Measurements from ENCODE around the gene CROCC2. TPM values are rescaled to one million over a fixed set of nuclear protein-coding genes. Genes with fewer than 3 reads are reported as not detected.

The CROCC2 gene
- total RNA-seq, 1 donor from 2014 or later: not detected

DNA sequence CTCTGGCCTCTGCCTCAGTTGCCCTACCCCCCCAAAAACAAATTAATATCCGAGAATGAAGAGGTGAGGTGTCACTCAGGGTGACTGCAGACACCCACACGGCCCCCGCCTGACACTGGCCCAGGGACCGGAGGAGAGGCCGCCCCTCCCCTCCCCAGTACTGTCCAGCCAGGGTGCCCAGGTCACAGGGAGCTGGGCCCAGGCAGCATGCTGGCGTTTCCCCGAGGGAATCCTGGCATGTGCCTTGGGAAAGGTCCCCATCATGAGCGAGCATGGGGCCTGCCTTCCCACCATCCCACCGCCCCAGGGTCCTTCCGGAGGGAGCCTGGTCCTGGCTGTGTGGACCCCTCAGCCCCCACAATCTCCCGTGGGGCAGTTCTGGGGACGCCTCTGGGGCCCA lies 13.2 kb upstream of the CROCC2 start:
- TF ChIP-seq, protein P1, sequence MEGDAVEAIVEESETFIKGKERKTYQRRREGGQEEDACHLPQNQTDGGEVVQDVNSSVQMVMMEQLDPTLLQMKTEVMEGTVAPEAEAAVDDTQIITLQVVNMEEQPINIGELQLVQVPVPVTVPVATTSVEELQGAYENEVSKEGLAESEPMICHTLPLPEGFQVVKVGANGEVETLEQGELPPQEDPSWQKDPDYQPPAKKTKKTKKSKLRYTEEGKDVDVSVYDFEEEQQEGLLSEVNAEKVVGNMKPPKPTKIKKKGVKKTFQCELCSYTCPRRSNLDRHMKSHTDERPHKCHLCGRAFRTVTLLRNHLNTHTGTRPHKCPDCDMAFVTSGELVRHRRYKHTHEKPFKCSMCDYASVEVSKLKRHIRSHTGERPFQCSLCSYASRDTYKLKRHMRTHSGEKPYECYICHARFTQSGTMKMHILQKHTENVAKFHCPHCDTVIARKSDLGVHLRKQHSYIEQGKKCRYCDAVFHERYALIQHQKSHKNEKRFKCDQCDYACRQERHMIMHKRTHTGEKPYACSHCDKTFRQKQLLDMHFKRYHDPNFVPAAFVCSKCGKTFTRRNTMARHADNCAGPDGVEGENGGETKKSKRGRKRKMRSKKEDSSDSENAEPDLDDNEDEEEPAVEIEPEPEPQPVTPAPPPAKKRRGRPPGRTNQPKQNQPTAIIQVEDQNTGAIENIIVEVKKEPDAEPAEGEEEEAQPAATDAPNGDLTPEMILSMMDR (conservative IDR thresholded peaks at IDR 0.05): no peak
- Mint-ChIP-seq H3K27me3 (ENCODE audit: low read depth) (no peaks in the 10 kb centered on the region), H3K4me1 (peaks cover 4% of the 10 kb centered on the region), H3K4me3 (no peak overlapping the region), H3K27ac (ENCODE audit: unreplicated experiment) (no peak overlapping the region), H3K9me3 (no peaks in the 10 kb centered on the region), H3K36me3 (ENCODE audit: low read depth) (no peaks in the 10 kb centered on the region)
- no peak for DNase-seq (ENCODE audit: low read depth, low spot score)

DNA sequence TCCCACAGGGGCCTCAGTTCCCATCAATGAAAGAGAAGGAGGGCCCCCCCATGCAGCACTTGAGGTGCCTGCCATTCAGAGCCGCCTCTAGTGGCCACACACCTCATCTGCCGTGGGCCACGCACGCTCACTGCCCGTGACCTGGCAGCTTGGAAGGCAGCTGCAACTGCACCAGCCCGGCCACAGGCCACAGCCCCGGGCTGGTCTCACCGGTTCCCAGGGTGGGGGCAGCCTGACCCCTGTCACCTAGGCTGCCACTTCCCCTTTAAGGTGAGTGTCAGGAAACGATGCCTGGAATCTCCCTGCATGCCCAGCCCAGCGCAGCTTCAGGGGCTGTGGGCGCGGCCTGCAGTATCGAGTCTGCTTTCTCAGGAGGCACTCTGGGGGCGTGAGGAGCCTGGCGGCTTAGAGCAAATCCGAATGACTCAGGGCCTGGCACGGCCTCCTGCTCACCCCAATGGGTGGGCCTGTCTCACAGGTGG lies 12.7 kb upstream of the CROCC2 start:
- no peaks in the 10 kb centered on the region for H3K36me3 Mint-ChIP-seq (ENCODE audit: low read depth)
- H3K27me3 Mint-ChIP-seq (ENCODE audit: low read depth): no peaks in the 10 kb centered on the region
- no peaks in the 10 kb centered on the region for H3K9me3 Mint-ChIP-seq
- no peak overlapping the region for H3K4me3 Mint-ChIP-seq
- H3K27ac Mint-ChIP-seq (ENCODE audit: unreplicated experiment): no peak overlapping the region
- peaks cover 4% of the 10 kb centered on the region for H3K4me1 Mint-ChIP-seq
- DNase-seq (ENCODE audit: low read depth, low spot score): no peak
- TF ChIP-seq, protein P1 (conservative IDR thresholded peaks at IDR 0.05): peak; percentile 43

DNA sequence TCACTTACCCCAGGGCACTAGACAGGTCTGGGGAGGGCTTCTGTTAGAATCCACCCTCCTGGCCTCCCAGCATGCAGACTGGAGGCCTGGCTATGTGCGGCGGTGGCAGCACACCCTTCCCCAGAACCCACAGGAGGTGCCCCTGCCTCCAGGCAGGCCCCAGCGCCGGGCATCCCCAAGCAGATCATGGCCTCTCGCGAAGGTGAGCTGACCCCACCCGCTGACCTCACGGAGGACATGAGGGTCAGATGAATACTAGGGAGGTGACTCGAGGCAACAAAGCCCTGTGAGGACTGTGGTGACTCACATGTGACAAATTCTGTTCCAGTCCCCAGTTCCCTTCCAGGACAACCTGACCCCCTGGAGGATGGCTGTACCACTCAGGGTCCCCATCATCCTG lies 12.1 kb upstream of the CROCC2 start:
- Mint-ChIP-seq H3K27me3 (ENCODE audit: low read depth) (no peaks in the 10 kb centered on the region), H3K27ac (ENCODE audit: unreplicated experiment) (no peak overlapping the region), H3K4me1 (peaks cover 4% of the 10 kb centered on the region), H3K36me3 (ENCODE audit: low read depth) (no peaks in the 10 kb centered on the region), H3K9me3 (no peaks in the 10 kb centered on the region), H3K4me3 (no peak overlapping the region)
- DNase-seq (ENCODE audit: low read depth, low spot score): no peak
- TF ChIP-seq, protein P1 (conservative IDR thresholded peaks at IDR 0.05): no peak

DNA sequence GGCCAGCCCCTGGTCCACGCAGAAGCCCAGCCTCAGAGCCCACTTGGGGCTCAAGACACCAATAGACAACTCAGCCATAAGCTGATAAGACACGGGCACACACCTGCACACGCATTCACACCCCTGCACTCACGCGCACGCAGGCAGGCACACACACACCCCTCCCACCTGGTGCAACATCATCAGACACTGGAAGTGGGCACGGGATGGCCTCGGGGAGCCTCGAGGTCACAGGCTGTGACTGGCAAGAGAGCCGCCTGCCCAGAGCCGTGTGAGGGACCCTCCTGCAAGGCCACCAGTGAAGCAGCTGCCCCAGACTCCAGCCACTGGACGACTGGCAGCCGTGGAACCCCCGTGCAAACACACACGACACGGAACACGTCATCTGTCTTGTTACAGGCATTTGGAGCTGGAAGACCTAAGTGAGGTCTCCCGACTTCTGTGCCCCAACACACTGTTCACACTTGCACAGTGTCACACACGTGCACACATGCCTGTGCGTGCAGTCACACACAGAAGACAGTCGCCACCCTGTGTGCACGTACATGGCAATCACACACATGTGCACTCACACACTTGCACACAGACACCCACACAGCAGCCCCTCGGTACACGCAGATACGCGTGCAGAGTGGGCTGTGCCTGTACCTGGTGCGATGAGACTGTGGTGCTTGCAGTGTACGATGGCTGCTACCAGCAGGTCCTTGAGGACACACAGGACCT lies 11.1 kb upstream of the CROCC2 start:
- Mint-ChIP-seq H3K27ac (ENCODE audit: unreplicated experiment) (no peak overlapping the region), H3K4me1 (peaks cover 4% of the 10 kb centered on the region), H3K27me3 (ENCODE audit: low read depth) (no peaks in the 10 kb centered on the region), H3K36me3 (ENCODE audit: low read depth) (no peaks in the 10 kb centered on the region), H3K9me3 (no peaks in the 10 kb centered on the region), H3K4me3 (no peak overlapping the region)
- TF ChIP-seq, protein P1 (conservative IDR thresholded peaks at IDR 0.05): no peak
- no peak for DNase-seq (ENCODE audit: low read depth, low spot score)

DNA sequence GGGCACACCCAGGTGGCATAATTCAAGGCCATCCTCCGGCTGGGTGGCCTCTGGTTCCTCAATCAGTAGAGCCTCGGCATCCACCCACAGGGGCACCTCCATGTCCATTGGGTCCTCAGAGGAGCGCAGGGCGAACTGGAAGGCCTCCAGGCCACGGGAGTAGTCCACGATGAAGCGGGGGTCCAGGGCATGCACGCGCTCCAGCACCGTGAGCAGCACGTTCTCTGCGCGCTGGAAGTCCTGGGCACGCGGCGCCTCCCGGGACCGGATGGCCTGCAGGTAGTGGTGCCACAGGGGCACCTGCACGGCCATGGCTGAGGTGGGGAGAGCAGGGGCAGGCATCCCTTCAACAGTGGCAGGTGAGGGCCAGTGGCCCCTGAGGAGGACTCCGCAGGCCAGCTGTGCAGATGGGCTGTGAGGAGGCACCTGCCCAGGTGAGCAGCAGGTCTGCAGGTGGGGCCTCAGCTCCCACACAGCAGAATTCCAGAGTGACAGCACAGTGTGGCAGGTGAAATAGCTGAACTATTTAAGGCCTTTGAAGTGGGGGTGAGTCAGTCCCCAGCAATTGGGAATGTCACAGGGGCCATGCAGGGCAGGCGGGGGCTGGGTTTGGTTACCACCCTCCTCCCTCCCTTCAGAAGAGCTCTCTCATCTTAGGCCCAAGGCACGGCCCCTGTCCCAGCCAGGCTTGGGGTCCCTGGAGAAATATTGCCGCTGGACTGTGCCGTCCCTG lies 10.3 kb upstream of the CROCC2 start, which contains the start of gene MAB21L4:
Gene MAB21L4, minus strand, starts transcription at position 501 of the 733 bp plus-strand sequence. Its CDS starts 159 bp downstream, at position 342.
- Mint-ChIP-seq H3K27ac (ENCODE audit: unreplicated experiment) (no peak within 1 kb of the TSS), H3K4me3 (no peak within 1 kb of the TSS)

More for the DNA sequence above, 10.3 kb upstream of the CROCC2 start, which contains the start of gene MAB21L4:
- no peak for DNase-seq (ENCODE audit: low read depth, low spot score)
- Mint-ChIP-seq H3K9me3 (no peaks in the 10 kb centered on the region), H3K4me1 (peaks cover 4% of the 10 kb centered on the region), H3K27me3 (ENCODE audit: low read depth) (no peaks in the 10 kb centered on the region), H3K36me3 (ENCODE audit: low read depth) (no peaks in the 10 kb centered on the region)
- TF ChIP-seq, protein P1 (conservative IDR thresholded peaks at IDR 0.05): no peak

Data from neural crest cell (in vitro differentiated cells).